Activated naive CD8-positive, alpha-beta T cell (primary cell): ENCODE results near the gene AMMECR1.
A peak's percentile ranks its signal among the peaks of the same experiment; 100 is the strongest.

Experiments
- H3K27ac Mint-ChIP-seq: one replicate; pipeline ENCODE4 v1.8.0; 2021; ENCODE audit warnings: mixed read lengths
- H3K27me3 Mint-ChIP-seq: one replicate; pipeline ENCODE4 v1.8.0; 2021; ENCODE audit warnings: mixed read lengths
- H3K36me3 Mint-ChIP-seq: one replicate; pipeline ENCODE4 v1.8.0; 2021; ENCODE audit warnings: mixed read lengths
- H3K4me1 Mint-ChIP-seq: one replicate; pipeline ENCODE4 v1.8.0; 2021; ENCODE audit warnings: low read depth, mixed read lengths
- H3K4me3 Mint-ChIP-seq: one replicate; pipeline ENCODE4 v1.8.0; 2021; ENCODE audit warnings: mild to moderate bottlenecking, mixed read lengths
- H3K9me3 Mint-ChIP-seq: one replicate; pipeline ENCODE4 v1.8.0; 2021; ENCODE audit warnings: low read depth, mixed read lengths

The AMMECR1 gene

GRCh38 chrX:110183314-110183713, 134.6 kb downstream of the AMMECR1 start:
- Mint-ChIP-seq H3K36me3 (peaks cover 10% of the 10 kb centered on the region), H3K27ac (no peak overlapping the region), H3K4me1 (peaks cover 5% of the 10 kb centered on the region), H3K4me3 (no peak overlapping the region), H3K27me3 (no peaks in the 10 kb centered on the region), H3K9me3 (peaks cover 6% of the 10 kb centered on the region)

GRCh38 chrX:110182865-110183264, 135.0 kb downstream of the AMMECR1 start:
- Mint-ChIP-seq H3K27ac (no peak overlapping the region), H3K36me3 (peaks cover 10% of the 10 kb centered on the region), H3K4me3 (no peak overlapping the region), H3K4me1 (peaks cover 2% of the 10 kb centered on the region), H3K9me3 (peaks cover 6% of the 10 kb centered on the region), H3K27me3 (no peaks in the 10 kb centered on the region)

GRCh38 chrX:110182362-110182761, 135.5 kb downstream of the AMMECR1 start:
- H3K27me3 Mint-ChIP-seq: no peaks in the 10 kb centered on the region
- no peak overlapping the region for H3K27ac Mint-ChIP-seq
- peaks cover 6% of the 10 kb centered on the region for H3K9me3 Mint-ChIP-seq
- H3K4me3 Mint-ChIP-seq: no peak overlapping the region
- H3K36me3 Mint-ChIP-seq: peaks cover 10% of the 10 kb centered on the region
- H3K4me1 Mint-ChIP-seq: peaks cover 2% of the 10 kb centered on the region

GRCh38 chrX:110181459-110182137, 136.3 kb downstream of the AMMECR1 start:
- H3K27ac Mint-ChIP-seq: no peak overlapping the region
- no peak overlapping the region for H3K4me3 Mint-ChIP-seq
- H3K9me3 Mint-ChIP-seq: peaks cover 3% of the 10 kb centered on the region
- no peaks in the 10 kb centered on the region for H3K27me3 Mint-ChIP-seq
- peaks cover 2% of the 10 kb centered on the region for H3K4me1 Mint-ChIP-seq
- H3K36me3 Mint-ChIP-seq: peaks cover 9% of the 10 kb centered on the region

GRCh38 chrX:110180928-110181310, 137.0 kb downstream of the AMMECR1 start:
- H3K27me3 Mint-ChIP-seq: no peaks in the 10 kb centered on the region
- H3K4me1 Mint-ChIP-seq: peaks cover 2% of the 10 kb centered on the region
- peaks cover 6% of the 10 kb centered on the region for H3K36me3 Mint-ChIP-seq
- H3K4me3 Mint-ChIP-seq: no peak overlapping the region
- H3K9me3 Mint-ChIP-seq: no peaks in the 10 kb centered on the region
- no peak overlapping the region for H3K27ac Mint-ChIP-seq

GRCh38 chrX:110180176-110180927, 137.5 kb downstream of the AMMECR1 start:
- Mint-ChIP-seq H3K9me3 (no peaks in the 10 kb centered on the region), H3K27me3 (no peaks in the 10 kb centered on the region), H3K36me3 (peaks cover 3% of the 10 kb centered on the region), H3K4me1 (peaks cover 2% of the 10 kb centered on the region), H3K27ac (no peak overlapping the region), H3K4me3 (no peak overlapping the region)

- Mint-ChIP-seq H3K4me1 (peaks cover 2% of the 10 kb centered on the region), H3K9me3 (no peaks in the 10 kb centered on the region), H3K27me3 (no peaks in the 10 kb centered on the region), H3K27ac (no peak overlapping the region), H3K36me3 (peaks cover 3% of the 10 kb centered on the region), H3K4me3 (no peak overlapping the region)
Observed at GRCh38 chrX:110178179-110178865, 139.6 kb downstream of the AMMECR1 start.

GRCh38 chrX:110175696-110176095, 142.2 kb downstream of the AMMECR1 start:
- H3K36me3 Mint-ChIP-seq: peaks cover 6% of the 10 kb centered on the region
- no peaks in the 10 kb centered on the region for H3K4me1 Mint-ChIP-seq
- H3K27ac Mint-ChIP-seq: no peak overlapping the region
- H3K27me3 Mint-ChIP-seq: no peaks in the 10 kb centered on the region
- no peaks in the 10 kb centered on the region for H3K9me3 Mint-ChIP-seq
- no peak overlapping the region for H3K4me3 Mint-ChIP-seq

- no peaks in the 10 kb centered on the region for H3K27me3 Mint-ChIP-seq
- no peaks in the 10 kb centered on the region for H3K4me1 Mint-ChIP-seq
- H3K27ac Mint-ChIP-seq: no peak overlapping the region
- no peaks in the 10 kb centered on the region for H3K9me3 Mint-ChIP-seq
- peaks cover 6% of the 10 kb centered on the region for H3K36me3 Mint-ChIP-seq
- no peak overlapping the region for H3K4me3 Mint-ChIP-seq
Observed at GRCh38 chrX:110175146-110175545, 142.7 kb downstream of the AMMECR1 start.

GRCh38 chrX:110173192-110174175, 144.4 kb downstream of the AMMECR1 start:
- Mint-ChIP-seq H3K9me3 (no peaks in the 10 kb centered on the region), H3K4me1 (no peaks in the 10 kb centered on the region), H3K27ac (no peak overlapping the region), H3K4me3 (no peak overlapping the region), H3K27me3 (no peaks in the 10 kb centered on the region), H3K36me3 (peaks cover 6% of the 10 kb centered on the region)

- H3K27ac Mint-ChIP-seq: no peak overlapping the region
- H3K9me3 Mint-ChIP-seq: no peaks in the 10 kb centered on the region
- H3K4me1 Mint-ChIP-seq: no peaks in the 10 kb centered on the region
- peaks cover 6% of the 10 kb centered on the region for H3K36me3 Mint-ChIP-seq
- no peak overlapping the region for H3K4me3 Mint-ChIP-seq
- no peaks in the 10 kb centered on the region for H3K27me3 Mint-ChIP-seq
Observed at GRCh38 chrX:110172215-110172614, 145.7 kb downstream of the AMMECR1 start.

GRCh38 chrX:110171442-110171841, 146.4 kb downstream of the AMMECR1 start:
- Mint-ChIP-seq H3K27ac (peak overlapping the region; percentile 30), H3K9me3 (no peaks in the 10 kb centered on the region), H3K4me3 (no peak overlapping the region), H3K36me3 (peaks cover 6% of the 10 kb centered on the region), H3K27me3 (no peaks in the 10 kb centered on the region), H3K4me1 (no peaks in the 10 kb centered on the region)

- Mint-ChIP-seq H3K36me3 (peaks cover 6% of the 10 kb centered on the region), H3K9me3 (no peaks in the 10 kb centered on the region), H3K4me3 (no peak overlapping the region), H3K27me3 (no peaks in the 10 kb centered on the region), H3K4me1 (no peaks in the 10 kb centered on the region), H3K27ac (no peak overlapping the region)
Observed at GRCh38 chrX:110170029-110170428, 147.9 kb downstream of the AMMECR1 start.

- H3K27ac Mint-ChIP-seq: no peak overlapping the region
- no peaks in the 10 kb centered on the region for H3K27me3 Mint-ChIP-seq
- no peaks in the 10 kb centered on the region for H3K4me1 Mint-ChIP-seq
- H3K36me3 Mint-ChIP-seq: peaks cover 5% of the 10 kb centered on the region
- H3K9me3 Mint-ChIP-seq: no peaks in the 10 kb centered on the region
- no peak overlapping the region for H3K4me3 Mint-ChIP-seq
Observed at GRCh38 chrX:110168585-110168984, 149.3 kb downstream of the AMMECR1 start.
